ENCODE measurements around the gene LAD1. TPM values are rescaled to one million over a fixed set of nuclear protein-coding genes. Genes with fewer than 3 reads are reported as not detected.

The LAD1 gene
- total and polyA plus RNA-seq, 9 of the 15 experiments (the other 6 are each of a cell fraction or from before 2014, with no cell fraction given): 0.31 TPM; not detected in 8

DNA sequence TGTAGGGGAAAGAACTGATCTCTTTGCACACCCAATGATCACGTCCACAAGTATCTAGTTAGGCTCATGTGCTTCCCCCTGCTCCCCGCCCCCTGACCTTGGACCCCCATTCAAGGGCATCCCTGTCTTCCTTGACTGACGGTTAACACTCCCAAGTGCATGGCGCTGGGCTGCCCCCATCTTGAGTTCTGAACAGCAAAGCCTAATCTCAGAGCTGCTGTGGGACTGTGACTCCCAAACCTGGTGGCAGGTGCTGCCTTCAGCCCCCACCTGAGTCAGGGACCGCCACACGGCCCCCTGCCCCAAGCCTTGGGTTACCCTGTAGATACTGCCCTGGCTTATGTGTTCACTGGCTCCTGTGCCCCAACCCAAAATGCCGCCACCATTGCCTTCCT lies 21.5 kb upstream of the LAD1 start:
- no peak for FAIRE-seq
- Histone ChIP-seq H4K20me1 (replicated peaks; ENCODE audit: control insufficient read depth, insufficient read depth, low read length) (peaks cover 5% of the 10 kb centered on the region; the same call in 1 of the 2 replicates), H3K79me2 (ENCODE audit: control insufficient read depth, insufficient read depth, low read length) (no peaks in the 10 kb centered on the region), H3K27me3 (ENCODE audit: control insufficient read depth in 2 of 2, insufficient read depth in 2 of 2, low read length in 2 of 2) (peaks cover 38 to 54% of the 10 kb centered on the region in 2 experiments; a peak in 4 of 5 replicates), H2AFZ (ENCODE audit: low read depth, low read length) (no peak overlapping the region), H3K36me3 (ENCODE audit: control insufficient read depth, insufficient read depth, low read length) (no peaks in the 10 kb centered on the region), H3K9me3 (replicated peaks; ENCODE audit: control insufficient read depth, insufficient read depth, low read depth, low read length) (no peaks in the 10 kb centered on the region), H3K27ac (ENCODE audit: extremely low read depth, low read depth, low read length) (no peak overlapping the region), H3K4me3 (no peak overlapping the region), H3K9me1 (ENCODE audit: control insufficient read depth, insufficient read depth, low read length) (peaks cover 10% of the 10 kb centered on the region), H3K4me2 (ENCODE audit: insufficient read depth, low read length) (no peak overlapping the region), H3K9ac (ENCODE audit: insufficient read depth in 1 of 2, low read depth in 2 of 2, low read length in 2 of 2) (no peak overlapping the region), H3K4me1 (replicated peaks in 1 of 2; ENCODE audit: control insufficient read depth in 2 of 2, insufficient read depth in 2 of 2, low read length in 2 of 2) (no peaks in the 10 kb centered on the region)
- CTCF ChIA-PET (ENCODE audit: low intra/inter-chr PET ratio): no interaction called here
- in situ Hi-C loops (cut with MboI) (no loop called here), intact Hi-C loops (cut with micrococcal nuclease) (no loop called here)
- no peak for ATAC-seq
- DNase-seq (ENCODE audit: extremely low read depth in 1 of 4, low spot score in 3 of 4): no peak
- POLR2A ChIA-PET: interaction anchor here (0.6 to 1.1 kb wide), 3 partner anchors 10 to 157 kb away, joined by 3 to 6 read pairs (median 3); no protein-coding TSS in a partner anchor
- TF ChIP-seq CSDE1 (IDR thresholded peaks at IDR 0.05) (no peak), JUND (IDR thresholded peaks at IDR 0.05; ENCODE audit: borderline replicate concordance, low read depth, low read length) (no peak), JUND (tag; IDR thresholded peaks at IDR 0.05; ENCODE audit: borderline replicate concordance, low read depth, low read length) (no peak), HMG20B (CRISPR knock-in tag; IDR thresholded peaks at IDR 0.05) (no peak), NEUROD1 (IDR thresholded peaks at IDR 0.05; ENCODE audit: borderline replicate concordance, low read depth, low read length, partially characterized antibody) (no peak), PHB2 (IDR thresholded peaks at IDR 0.05; ENCODE audit: low read depth) (no peak), CHD1 (IDR thresholded peaks at IDR 0.05; ENCODE audit: low read length) (no peak), YY1 (IDR thresholded peaks at IDR 0.05; ENCODE audit: borderline replicate concordance in 1 of 3, control insufficient read depth in 1 of 3, extremely low read depth in 1 of 3, insufficient read depth in 3 of 3, insufficient read length in 1 of 3, insufficient replicate concordance in 2 of 3, low read depth in 1 of 3, low read length in 2 of 3) (no peak), POLR2AphosphoS5 (IDR thresholded peaks at IDR 0.05; ENCODE audit: control insufficient read depth, insufficient read depth, low read depth, low read length) (no peak), ZBTB8A (IDR thresholded peaks at IDR 0.05; ENCODE audit: partially characterized antibody) (no peak)
- TF ChIP-seq, protein P1, sequence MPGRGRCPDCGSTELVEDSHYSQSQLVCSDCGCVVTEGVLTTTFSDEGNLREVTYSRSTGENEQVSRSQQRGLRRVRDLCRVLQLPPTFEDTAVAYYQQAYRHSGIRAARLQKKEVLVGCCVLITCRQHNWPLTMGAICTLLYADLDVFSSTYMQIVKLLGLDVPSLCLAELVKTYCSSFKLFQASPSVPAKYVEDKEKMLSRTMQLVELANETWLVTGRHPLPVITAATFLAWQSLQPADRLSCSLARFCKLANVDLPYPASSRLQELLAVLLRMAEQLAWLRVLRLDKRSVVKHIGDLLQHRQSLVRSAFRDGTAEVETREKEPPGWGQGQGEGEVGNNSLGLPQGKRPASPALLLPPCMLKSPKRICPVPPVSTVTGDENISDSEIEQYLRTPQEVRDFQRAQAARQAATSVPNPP (IDR thresholded peaks at IDR 0.05; ENCODE audit: borderline replicate concordance, insufficient read depth, insufficient read length): no peak
- TF ChIP-seq, protein P2, sequence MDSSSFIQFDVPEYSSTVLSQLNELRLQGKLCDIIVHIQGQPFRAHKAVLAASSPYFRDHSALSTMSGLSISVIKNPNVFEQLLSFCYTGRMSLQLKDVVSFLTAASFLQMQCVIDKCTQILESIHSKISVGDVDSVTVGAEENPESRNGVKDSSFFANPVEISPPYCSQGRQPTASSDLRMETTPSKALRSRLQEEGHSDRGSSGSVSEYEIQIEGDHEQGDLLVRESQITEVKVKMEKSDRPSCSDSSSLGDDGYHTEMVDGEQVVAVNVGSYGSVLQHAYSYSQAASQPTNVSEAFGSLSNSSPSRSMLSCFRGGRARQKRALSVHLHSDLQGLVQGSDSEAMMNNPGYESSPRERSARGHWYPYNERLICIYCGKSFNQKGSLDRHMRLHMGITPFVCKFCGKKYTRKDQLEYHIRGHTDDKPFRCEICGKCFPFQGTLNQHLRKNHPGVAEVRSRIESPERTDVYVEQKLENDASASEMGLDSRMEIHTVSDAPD (CRISPR knock-in tag; IDR thresholded peaks at IDR 0.05): no peak
- TF ChIP-seq, protein P3, sequence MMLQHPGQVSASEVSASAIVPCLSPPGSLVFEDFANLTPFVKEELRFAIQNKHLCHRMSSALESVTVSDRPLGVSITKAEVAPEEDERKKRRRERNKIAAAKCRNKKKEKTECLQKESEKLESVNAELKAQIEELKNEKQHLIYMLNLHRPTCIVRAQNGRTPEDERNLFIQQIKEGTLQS (IDR thresholded peaks at IDR 0.05): no peak
- TF ChIP-seq, protein P3 (CRISPR knock-in tag; conservative IDR thresholded peaks at IDR 0.05): no peak
- no TSS peak for BruUV-seq (replicated peaks)
- WGBS (ENCODE audit: insufficient coverage, low coverage, missing lambda C conversion rate): 2% methylated on average over 7 of the region's 7 CpGs

All from K562 (cell line).